ENCODE data around the gene COG6.

COG6 gene

GRCh38 chr13:39734952-39735351, 79.5 kb downstream of the COG6 start:
- Histone ChIP-seq H3K36me3 (ENCODE audit: control insufficient read depth in 4 of 4, insufficient read depth in 4 of 4, low read length in 3 of 4) (peaks cover 0 to 35% (median 11%) of the 10 kb centered on the region in 4 experiments), H3K27ac (ENCODE audit: insufficient read depth in 1 of 2, low read depth in 1 of 2, low read length in 2 of 2, poor library complexity in 1 of 2, severe bottlenecking in 2 of 2) (no peak overlapping the region), H3K27me3 (replicated peaks in 2 of 5; ENCODE audit: control insufficient read depth in 4 of 5, insufficient read depth in 5 of 5, low read length in 4 of 5) (no peaks in the 10 kb centered on the region), H3K4me3 (ENCODE audit: control insufficient read depth in 1 of 7, extremely low read depth in 1 of 7, insufficient read depth in 4 of 7, low read depth in 2 of 7, low read length in 6 of 7) (no peak overlapping the region), H3K9me3 (ENCODE audit: control extremely low read depth in 1 of 5, control insufficient read depth in 4 of 5, insufficient read depth in 2 of 5, low read depth in 1 of 5, low read length in 4 of 5) (peaks cover 0 to 3% (median 2%) of the 10 kb centered on the region in 5 experiments), H3K4me1 (ENCODE audit: control extremely low read depth in 1 of 4, control insufficient read depth in 4 of 4, insufficient read depth in 4 of 4, low read length in 3 of 4) (no peaks in the 10 kb centered on the region)
- ChIA-PET POLR2A (no interaction called here), CTCF (no interaction called here)
- no peak for DNase-seq

- no peak overlapping the region for H3K4me3 ChIP-seq (ENCODE audit: control insufficient read depth in 1 of 7, extremely low read depth in 1 of 7, insufficient read depth in 4 of 7, low read depth in 2 of 7, low read length in 6 of 7)
- POLR2A ChIA-PET: no interaction called here
- CTCF ChIA-PET: no interaction called here
- no peak overlapping the region for H3K27ac ChIP-seq (ENCODE audit: insufficient read depth in 1 of 2, low read depth in 1 of 2, low read length in 2 of 2, poor library complexity in 1 of 2, severe bottlenecking in 2 of 2)
- WGBS (ENCODE audit: insufficient coverage): 95% methylated on average over 5 of the region's 5 CpGs
- DNase-seq: no peak
- H3K36me3 ChIP-seq (ENCODE audit: control insufficient read depth in 4 of 4, insufficient read depth in 4 of 4, low read length in 3 of 4): peaks cover 0 to 43% (median 11%) of the 10 kb centered on the region in 4 experiments
- no peaks in the 10 kb centered on the region for H3K27me3 ChIP-seq (replicated peaks in 2 of 5; ENCODE audit: control insufficient read depth in 4 of 5, insufficient read depth in 5 of 5, low read length in 4 of 5)
- no peaks in the 10 kb centered on the region for H3K4me1 ChIP-seq (ENCODE audit: control extremely low read depth in 1 of 4, control insufficient read depth in 4 of 4, insufficient read depth in 4 of 4, low read length in 3 of 4)
- peaks cover 0 to 3% (median 2%) of the 10 kb centered on the region in 5 experiments for H3K9me3 ChIP-seq (ENCODE audit: control extremely low read depth in 1 of 5, control insufficient read depth in 4 of 5, insufficient read depth in 2 of 5, low read depth in 1 of 5, low read length in 4 of 5)
Measured at GRCh38 chr13:39737047-39737446, 81.6 kb downstream of the COG6 start.

DNA sequence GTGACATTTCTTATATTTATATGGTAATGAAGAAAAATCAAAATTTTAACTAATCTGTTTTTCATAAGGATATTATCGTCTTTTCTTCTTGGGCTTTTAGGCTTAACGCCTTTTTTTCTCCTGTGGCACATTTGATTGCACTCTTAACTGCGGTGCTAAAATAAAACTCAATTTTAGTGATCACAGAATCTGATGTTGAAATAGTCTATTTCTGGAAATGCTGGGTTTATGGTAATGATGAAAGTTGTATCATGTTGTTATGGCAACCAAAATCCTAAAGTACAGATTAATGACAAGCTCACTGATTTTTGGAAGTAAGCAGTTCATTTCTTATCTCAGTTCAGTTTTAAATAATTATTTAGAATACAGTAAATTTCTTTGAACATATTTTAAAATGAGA, 85.3 kb downstream of the COG6 start:
- no peak overlapping the region for H3K27ac ChIP-seq (ENCODE audit: insufficient read depth in 1 of 2, low read depth in 1 of 2, low read length in 2 of 2, poor library complexity in 1 of 2, severe bottlenecking in 2 of 2)
- peaks cover 0 to 3% (median 2%) of the 10 kb centered on the region in 5 experiments for H3K9me3 ChIP-seq (ENCODE audit: control extremely low read depth in 1 of 5, control insufficient read depth in 4 of 5, insufficient read depth in 2 of 5, low read depth in 1 of 5, low read length in 4 of 5)
- POLR2A ChIA-PET: interaction anchor here (1.3 kb wide), 1 partner anchor 11 kb away, joined by 4 read pairs; no protein-coding TSS in a partner anchor
- CTCF ChIA-PET: no interaction called here
- DNase-seq: no peak
- H3K36me3 ChIP-seq (ENCODE audit: control insufficient read depth in 4 of 4, insufficient read depth in 4 of 4, low read length in 3 of 4): peaks cover 0 to 30% (median 9%) of the 10 kb centered on the region in 4 experiments
- no peak overlapping the region for H3K4me3 ChIP-seq (ENCODE audit: control insufficient read depth in 1 of 7, extremely low read depth in 1 of 7, insufficient read depth in 4 of 7, low read depth in 2 of 7, low read length in 6 of 7)
- no peaks in the 10 kb centered on the region for H3K4me1 ChIP-seq (ENCODE audit: control extremely low read depth in 1 of 4, control insufficient read depth in 4 of 4, insufficient read depth in 4 of 4, low read length in 3 of 4)
- WGBS (ENCODE audit: insufficient coverage): 100% methylated on average over 2 of the region's 3 CpGs
- no peaks in the 10 kb centered on the region for H3K27me3 ChIP-seq (replicated peaks in 2 of 5; ENCODE audit: control insufficient read depth in 4 of 5, insufficient read depth in 5 of 5, low read length in 4 of 5)

GRCh38 chr13:39748961-39749360, 93.5 kb downstream of the COG6 start:
- H3K36me3 ChIP-seq (ENCODE audit: control insufficient read depth in 4 of 4, insufficient read depth in 4 of 4, low read length in 3 of 4): peaks cover 0 to 8% (median 1%) of the 10 kb centered on the region in 4 experiments
- POLR2A ChIA-PET: no interaction called here
- H3K27ac ChIP-seq (ENCODE audit: insufficient read depth in 1 of 2, low read depth in 1 of 2, low read length in 2 of 2, poor library complexity in 1 of 2, severe bottlenecking in 2 of 2): no peak overlapping the region
- CTCF ChIA-PET: interaction anchor here (0.5 kb wide), 1 partner anchor 175 kb away, joined by 3 read pairs; no protein-coding TSS in a partner anchor
- no peaks in the 10 kb centered on the region for H3K27me3 ChIP-seq (replicated peaks in 2 of 5; ENCODE audit: control insufficient read depth in 4 of 5, insufficient read depth in 5 of 5, low read length in 4 of 5)
- H3K4me3 ChIP-seq (ENCODE audit: control insufficient read depth in 1 of 7, extremely low read depth in 1 of 7, insufficient read depth in 4 of 7, low read depth in 2 of 7, low read length in 6 of 7): no peak overlapping the region
- H3K4me1 ChIP-seq (ENCODE audit: control extremely low read depth in 1 of 4, control insufficient read depth in 4 of 4, insufficient read depth in 4 of 4, low read length in 3 of 4): no peaks in the 10 kb centered on the region
- H3K9me3 ChIP-seq (ENCODE audit: control extremely low read depth in 1 of 5, control insufficient read depth in 4 of 5, insufficient read depth in 2 of 5, low read depth in 1 of 5, low read length in 4 of 5): no peaks in the 10 kb centered on the region
- no CpG with 5 or more reads among the region's 1 CpG for WGBS (ENCODE audit: insufficient coverage)
- no peak for DNase-seq

DNA sequence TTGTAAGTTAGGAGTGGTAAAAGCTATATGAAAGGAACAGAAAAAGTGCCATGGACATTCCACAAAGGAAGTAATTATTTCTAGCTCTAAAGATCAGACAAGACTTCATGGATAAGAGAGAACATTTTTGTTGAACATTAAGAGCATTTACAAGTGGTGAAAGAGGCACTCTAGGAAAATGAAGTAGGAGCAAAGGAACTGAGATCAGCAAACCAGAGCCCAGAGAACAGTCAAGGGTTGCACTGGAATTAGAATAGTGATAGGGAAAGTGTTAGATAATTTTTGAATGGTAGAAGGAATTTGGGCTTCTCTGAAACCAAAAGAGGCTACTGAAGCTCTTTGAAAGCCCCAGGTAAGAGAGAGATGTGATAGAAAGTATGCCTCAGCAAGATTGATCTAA, 94.1 kb downstream of the COG6 start:
- H3K27me3 ChIP-seq (replicated peaks in 2 of 5; ENCODE audit: control insufficient read depth in 4 of 5, insufficient read depth in 5 of 5, low read length in 4 of 5): no peaks in the 10 kb centered on the region
- POLR2A ChIA-PET: no interaction called here
- no peak overlapping the region for H3K27ac ChIP-seq (ENCODE audit: insufficient read depth in 1 of 2, low read depth in 1 of 2, low read length in 2 of 2, poor library complexity in 1 of 2, severe bottlenecking in 2 of 2)
- no peak overlapping the region for H3K4me3 ChIP-seq (ENCODE audit: control insufficient read depth in 1 of 7, extremely low read depth in 1 of 7, insufficient read depth in 4 of 7, low read depth in 2 of 7, low read length in 6 of 7)
- H3K36me3 ChIP-seq (ENCODE audit: control insufficient read depth in 4 of 4, insufficient read depth in 4 of 4, low read length in 3 of 4): peaks cover 0 to 8% (median 1%) of the 10 kb centered on the region in 4 experiments
- CTCF ChIA-PET: interaction anchor here (0.5 kb wide), 1 partner anchor 174 kb away, joined by 3 read pairs; no protein-coding TSS in a partner anchor
- no peak for DNase-seq
- H3K9me3 ChIP-seq (ENCODE audit: control extremely low read depth in 1 of 5, control insufficient read depth in 4 of 5, insufficient read depth in 2 of 5, low read depth in 1 of 5, low read length in 4 of 5): no peaks in the 10 kb centered on the region
- H3K4me1 ChIP-seq (ENCODE audit: control extremely low read depth in 1 of 4, control insufficient read depth in 4 of 4, insufficient read depth in 4 of 4, low read length in 3 of 4): no peaks in the 10 kb centered on the region

GRCh38 chr13:39751805-39752204, 96.3 kb downstream of the COG6 start:
- H3K27ac ChIP-seq (ENCODE audit: insufficient read depth in 1 of 2, low read depth in 1 of 2, low read length in 2 of 2, poor library complexity in 1 of 2, severe bottlenecking in 2 of 2): no peak overlapping the region
- no peak for DNase-seq
- peaks cover 0 to 2% (median 0%) of the 10 kb centered on the region in 5 experiments for H3K9me3 ChIP-seq (ENCODE audit: control extremely low read depth in 1 of 5, control insufficient read depth in 4 of 5, insufficient read depth in 2 of 5, low read depth in 1 of 5, low read length in 4 of 5)
- ChIA-PET POLR2A (interaction anchor here (1.0 kb wide), 1 partner anchor 11 kb away, joined by 4 read pairs; no protein-coding TSS in a partner anchor), CTCF (no interaction called here)
- peaks cover 0 to 11% (median 2%) of the 10 kb centered on the region in 4 experiments for H3K36me3 ChIP-seq (ENCODE audit: control insufficient read depth in 4 of 4, insufficient read depth in 4 of 4, low read length in 3 of 4)
- H3K4me1 ChIP-seq (ENCODE audit: control extremely low read depth in 1 of 4, control insufficient read depth in 4 of 4, insufficient read depth in 4 of 4, low read length in 3 of 4): no peaks in the 10 kb centered on the region
- H3K27me3 ChIP-seq (replicated peaks in 2 of 5; ENCODE audit: control insufficient read depth in 4 of 5, insufficient read depth in 5 of 5, low read length in 4 of 5): no peaks in the 10 kb centered on the region
- H3K4me3 ChIP-seq (ENCODE audit: control insufficient read depth in 1 of 7, extremely low read depth in 1 of 7, insufficient read depth in 4 of 7, low read depth in 2 of 7, low read length in 6 of 7): no peak overlapping the region

GRCh38 chr13:39760521-39760920, 105.1 kb downstream of the COG6 start:
- CTCF ChIA-PET: no interaction called here
- DNase-seq: no peak
- no peaks in the 10 kb centered on the region for H3K4me1 ChIP-seq (ENCODE audit: control extremely low read depth in 1 of 4, control insufficient read depth in 4 of 4, insufficient read depth in 4 of 4, low read length in 3 of 4)
- WGBS (ENCODE audit: insufficient coverage): no CpG with 5 or more reads among the region's 1 CpG
- H3K36me3 ChIP-seq (ENCODE audit: control insufficient read depth in 4 of 4, insufficient read depth in 4 of 4, low read length in 3 of 4): no peaks in the 10 kb centered on the region
- peaks cover 0 to under 1% (median 0%) of the 10 kb centered on the region in 5 experiments for H3K9me3 ChIP-seq (ENCODE audit: control extremely low read depth in 1 of 5, control insufficient read depth in 4 of 5, insufficient read depth in 2 of 5, low read depth in 1 of 5, low read length in 4 of 5)
- H3K27me3 ChIP-seq (replicated peaks in 2 of 5; ENCODE audit: control insufficient read depth in 4 of 5, insufficient read depth in 5 of 5, low read length in 4 of 5): no peaks in the 10 kb centered on the region
- no peak overlapping the region for H3K27ac ChIP-seq (ENCODE audit: insufficient read depth in 1 of 2, low read depth in 1 of 2, low read length in 2 of 2, poor library complexity in 1 of 2, severe bottlenecking in 2 of 2)
- no peak overlapping the region for H3K4me3 ChIP-seq (ENCODE audit: control insufficient read depth in 1 of 7, extremely low read depth in 1 of 7, insufficient read depth in 4 of 7, low read depth in 2 of 7, low read length in 6 of 7)
- POLR2A ChIA-PET: no interaction called here
